GM12878 (cell line): ENCODE measurements around the gene MUC5AC. TPM values are rescaled to one million over a fixed set of nuclear protein-coding genes. Genes with fewer than 3 reads are reported as not detected.

Experiments used
- BHLHE40 ChIP-seq, 2 experiments: fragments of 450-650 bp in 1 of 2; IDR thresholded peaks; 2 replicates each; pipeline ENCODE4 v1.6.1; 2011 to 2017; ENCODE audit warnings: low read depth in 2 of 2, borderline replicate concordance in 1 of 2, improper control_type of control experiment in 1 of 2, low read length in 1 of 2, mild to moderate bottlenecking in 1 of 2
- IRF4 ChIP-seq: IDR thresholded peaks from 2 replicates; pipeline ENCODE4 v1.6.1; 2011; ENCODE audit warnings: low read depth, low read length
- MEF2A ChIP-seq: IDR thresholded peaks from 2 replicates; pipeline ENCODE4 v1.6.1; 2011; ENCODE audit warnings: low read depth, mild to moderate bottlenecking, low read length, moderate library complexity; ENCODE audit not compliant: insufficient read depth
- REST ChIP-seq: IDR thresholded peaks from 2 replicates; pipeline ENCODE4 v1.6.1; 2012; ENCODE audit warnings: mild to moderate bottlenecking, low read depth, low read length
- polyA plus RNA-seq, 11 experiments: library from polyadenylated mRNA; depleted of rRNA in 4 of 11; unstranded in 6 of 11; stranded (reverse) in 5 of 11; fragments of >200 nt; fragmentation: Nextera tagmentation in 4 of 11; fragmentation: Illumina TruSeq in 1 of 11; extraction: Ambion mirVana in 4 of 11; extraction: Trizol in 1 of 11; gene quantifications; 1 replicate in 1 of 11; 2 replicates in 10 of 11; pipeline versions ENCODE4 v1.2.1 to v1.2.3, GENCODE V29; 2011 to 2016; ENCODE audit warnings: inconsistent platforms in 2 of 11, missing spikeins in 2 of 11, low read depth in 1 of 11
- total RNA-seq, 4 experiments: library from RNA; depleted of rRNA in 3 of 4; stranded (reverse); fragments of >200 nt in 3 of 4; fragmentation: Illumina TruSeq in 1 of 4; extraction: Trizol in 1 of 4; gene quantifications; 2 replicates each; pipeline versions ENCODE4 v1.2.1 to v1.2.3, GENCODE V29; 2013 to 2021
- TF ChIP-seq, protein P1 (sequence below): fragments of 450-650 bp; IDR thresholded peaks from 2 replicates; pipeline ENCODE4 v1.6.1; 2016; ENCODE audit warnings: mild to moderate bottlenecking, moderate library complexity, borderline replicate concordance

Gene MUC5AC
- total and polyA plus RNA-seq, 10 of the 15 experiments (the other 5 are each of a cell fraction or from before 2014, with no cell fraction given): under 0.01 to 0.01 TPM; not detected in 8

- no peak for TF ChIP-seq MEF2A
- TF ChIP-seq BHLHE40 (IDR thresholded peaks at IDR 0.05; ENCODE audit: borderline replicate concordance in 1 of 2, low read depth in 2 of 2, low read length in 1 of 2): no peak
- TF ChIP-seq IRF4: no peak
- no peak for TF ChIP-seq REST
- TF ChIP-seq, protein P1, sequence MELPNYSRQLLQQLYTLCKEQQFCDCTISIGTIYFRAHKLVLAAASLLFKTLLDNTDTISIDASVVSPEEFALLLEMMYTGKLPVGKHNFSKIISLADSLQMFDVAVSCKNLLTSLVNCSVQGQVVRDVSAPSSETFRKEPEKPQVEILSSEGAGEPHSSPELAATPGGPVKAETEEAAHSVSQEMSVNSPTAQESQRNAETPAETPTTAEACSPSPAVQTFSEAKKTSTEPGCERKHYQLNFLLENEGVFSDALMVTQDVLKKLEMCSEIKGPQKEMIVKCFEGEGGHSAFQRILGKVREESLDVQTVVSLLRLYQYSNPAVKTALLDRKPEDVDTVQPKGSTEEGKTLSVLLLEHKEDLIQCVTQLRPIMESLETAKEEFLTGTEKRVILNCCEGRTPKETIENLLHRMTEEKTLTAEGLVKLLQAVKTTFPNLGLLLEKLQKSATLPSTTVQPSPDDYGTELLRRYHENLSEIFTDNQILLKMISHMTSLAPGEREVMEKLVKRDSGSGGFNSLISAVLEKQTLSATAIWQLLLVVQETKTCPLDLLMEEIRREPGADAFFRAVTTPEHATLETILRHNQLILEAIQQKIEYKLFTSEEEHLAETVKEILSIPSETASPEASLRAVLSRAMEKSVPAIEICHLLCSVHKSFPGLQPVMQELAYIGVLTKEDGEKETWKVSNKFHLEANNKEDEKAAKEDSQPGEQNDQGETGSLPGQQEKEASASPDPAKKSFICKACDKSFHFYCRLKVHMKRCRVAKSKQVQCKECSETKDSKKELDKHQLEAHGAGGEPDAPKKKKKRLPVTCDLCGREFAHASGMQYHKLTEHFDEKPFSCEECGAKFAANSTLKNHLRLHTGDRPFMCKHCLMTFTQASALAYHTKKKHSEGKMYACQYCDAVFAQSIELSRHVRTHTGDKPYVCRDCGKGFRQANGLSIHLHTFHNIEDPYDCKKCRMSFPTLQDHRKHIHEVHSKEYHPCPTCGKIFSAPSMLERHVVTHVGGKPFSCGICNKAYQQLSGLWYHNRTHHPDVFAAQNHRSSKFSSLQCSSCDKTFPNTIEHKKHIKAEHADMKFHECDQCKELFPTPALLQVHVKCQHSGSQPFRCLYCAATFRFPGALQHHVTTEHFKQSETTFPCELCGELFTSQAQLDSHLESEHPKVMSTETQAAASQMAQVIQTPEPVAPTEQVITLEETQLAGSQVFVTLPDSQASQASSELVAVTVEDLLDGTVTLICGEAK: no peak
These were observed 28.1 kb upstream of the MUC5AC start (continued) for GRCh38 chr11:1129611-1130160.
